HepG2 (cell line): Measurements from ENCODE around the gene UVSSA. TPM values are rescaled to one million over a fixed set of nuclear protein-coding genes. Genes with fewer than 3 reads are reported as not detected.

Experiments used
- ATAC-seq: fragments of 200-7000 bp; cut with Tn5 transposase; 3 replicates; pipeline ENCODE4 v1.9.1; 2020; ENCODE audit warnings: mild to moderate bottlenecking, moderate library complexity
- BruUV-seq: library from RNA; stranded (reverse); fragments of 400-500 nt; replicated peaks from 2 replicates; lab custom pipeline; 2021; lab: Mats Ljungman, UMichigan
- CTCF ChIA-PET: fragments of 300-600 bp; formaldehyde crosslinking; extraction: SDS; loops from one replicate; lab custom pipeline; 2021; ENCODE audit warnings: low total read pairs, inconsistent platforms, low intra/inter-chr PET ratio; lab: Yijun Ruan, JAX
- POLR2A ChIA-PET: fragments of 350-600 bp; sonication (Branson Sonifier 250); formaldehyde crosslinking; loops from one replicate; lab custom pipeline; 2020; ENCODE audit warnings: antibody characterized with exemption, inconsistent platforms; lab: Yijun Ruan, JAX
- DNase-seq: peaks from one replicate; pipeline ENCODE4 v3.0.0-alpha.2; 2015; ENCODE audit warnings: low spot score
- FAIRE-seq: peaks from 3 replicates; lab custom pipeline; 2011; peaks lifted over from hg19 to GRCh38; lab: Jason Lieb, UNC
- H2AFZ ChIP-seq: one replicate; pipeline ENCODE4 v1.6.1; 2011; ENCODE audit warnings: low read length, inconsistent platforms
- H3K27ac ChIP-seq: fragments of 300-600 bp; 3 replicates; pipeline ENCODE4 v1.8.0; 2011; ENCODE audit warnings: mixed run types, mild to moderate bottlenecking, mixed read lengths, low read length, inconsistent platforms; ENCODE audit not compliant: insufficient read depth; ENCODE audit errors: extremely low read length
- H3K27me3 ChIP-seq, 2 experiments: fragments of 200-600 bp in 1 of 2; 2 replicates in 1 of 2; 3 replicates in 1 of 2; pipeline versions ENCODE4 v1.6.0 to v1.8.0; 2011; ENCODE audit warnings: low read length in 2 of 2, mild to moderate bottlenecking in 2 of 2, moderate library complexity in 2 of 2, inconsistent platforms in 1 of 2; ENCODE audit not compliant: insufficient read depth in 2 of 2, control insufficient read depth in 1 of 2
- H3K36me3 ChIP-seq, 2 experiments: fragments of 200-600 bp in 1 of 2; replicated peaks in 1 of 2; 2 replicates in 1 of 2; 3 replicates in 1 of 2; pipeline versions ENCODE4 v1.5.1 to v1.8.0; 2011; ENCODE audit warnings: low read length in 2 of 2, inconsistent platforms in 1 of 2; ENCODE audit not compliant: insufficient read depth in 2 of 2, control insufficient read depth in 1 of 2
- H3K4me1 ChIP-seq: 2 replicates; pipeline ENCODE4 v1.5.1; 2012; ENCODE audit warnings: low read length, inconsistent platforms; ENCODE audit not compliant: insufficient read depth
- H3K4me2 ChIP-seq: 2 replicates; pipeline ENCODE4 v1.6.0; 2011; ENCODE audit warnings: low read depth, low read length, inconsistent platforms
- H3K4me3 ChIP-seq, 3 experiments: fragments of 200-600 bp in 1 of 3; sonication (generic), shearing (Covaris generic) in 1 of 3; replicated peaks in 1 of 3; 2 replicates each; pipeline ENCODE4 v1.5.1; 2011 to 2016; ENCODE audit warnings: low read length in 3 of 3, inconsistent platforms in 2 of 3, low read depth in 2 of 3, mild to moderate bottlenecking in 2 of 3, control low read depth in 1 of 3, mixed read lengths in 1 of 3; ENCODE audit not compliant: insufficient read depth in 1 of 3
- H3K79me2 ChIP-seq: one replicate; pipeline ENCODE4 v1.6.1; 2011; ENCODE audit warnings: low read length, inconsistent platforms; ENCODE audit not compliant: insufficient read depth
- H3K9ac ChIP-seq: 2 replicates; pipeline ENCODE4 v1.6.0; 2011; ENCODE audit warnings: mild to moderate bottlenecking, low read depth, low read length, inconsistent platforms; ENCODE audit not compliant: insufficient read depth
- H3K9me3 ChIP-seq: 2 replicates; pipeline ENCODE4 v1.5.1; 2012; ENCODE audit warnings: mild to moderate bottlenecking, low read length
- H4K20me1 ChIP-seq: 2 replicates; pipeline ENCODE4 v1.6.0; 2011; ENCODE audit warnings: inconsistent platforms, mild to moderate bottlenecking, low read length, moderate library complexity; ENCODE audit not compliant: insufficient read depth
- GMEB1 ChIP-seq: sonication (generic); formaldehyde crosslinking; IDR thresholded peaks from 2 replicates; pipeline ENCODE4 v1.5.1; 2020; ENCODE audit warnings: missing genetic modification reagents, mild to moderate bottlenecking, borderline replicate concordance
- HBP1 ChIP-seq: IDR thresholded peaks from 2 replicates; pipeline ENCODE4 v1.6.1; 2016; ENCODE audit warnings: low read depth, control low read depth
- KDM6A ChIP-seq: IDR thresholded peaks from 2 replicates; pipeline ENCODE4 v1.6.1; 2016; ENCODE audit warnings: low read depth
- SALL1 ChIP-seq: sonication (generic); formaldehyde crosslinking; IDR thresholded peaks from 2 replicates; pipeline ENCODE4 v1.8.0; 2022; ENCODE audit warnings: mild to moderate bottlenecking, missing genetic modification reagents
- STAG1 ChIP-seq: sonication (generic); formaldehyde crosslinking; IDR thresholded peaks from 2 replicates; pipeline ENCODE4 v1.4.0; 2020; ENCODE audit warnings: missing genetic modification reagents
- XRCC5 ChIP-seq: fragments of 200-400 bp; formaldehyde crosslinking; optimal IDR thresholded peaks from 2 replicates; pipeline ENCODE3; 2017; ENCODE audit warnings: mild to moderate bottlenecking, low read length
- ZBTB21 ChIP-seq: sonication (generic); formaldehyde crosslinking; IDR thresholded peaks from 2 replicates; pipeline ENCODE4 v1.4.0; 2020; ENCODE audit warnings: missing genetic modification reagents
- ZFX ChIP-seq: sonication (generic); formaldehyde crosslinking; IDR thresholded peaks from 2 replicates; pipeline ENCODE4 v1.4.0; 2020; ENCODE audit warnings: mild to moderate bottlenecking, low read depth, missing genetic modification reagents, moderate library complexity
- ZKSCAN1 ChIP-seq: fragments of 150-350 bp; IDR thresholded peaks from 2 replicates; pipeline ENCODE4 v1.6.1; 2014; ENCODE audit warnings: low read length
- ZNF207 ChIP-seq: fragments of 450-650 bp; IDR thresholded peaks from 2 replicates; pipeline ENCODE4 v1.6.1; 2016; ENCODE audit warnings: antibody characterized with exemption, borderline replicate concordance
- ZNF350 ChIP-seq: sonication (generic); formaldehyde crosslinking; IDR thresholded peaks from 2 replicates; pipeline ENCODE4 v1.4.0; 2020; ENCODE audit warnings: mild to moderate bottlenecking, low read depth, missing genetic modification reagents, borderline replicate concordance
- ZNF556 ChIP-seq: sonication (generic); formaldehyde crosslinking; IDR thresholded peaks from 2 replicates; pipeline ENCODE4 v1.4.0; 2020; ENCODE audit warnings: mild to moderate bottlenecking, missing genetic modification reagents, borderline replicate concordance
- ZNF557 ChIP-seq: sonication (generic); formaldehyde crosslinking; IDR thresholded peaks from 2 replicates; pipeline ENCODE4 v1.4.0; 2020; ENCODE audit warnings: missing genetic modification reagents
- ZSCAN30 ChIP-seq: sonication (generic); formaldehyde crosslinking; IDR thresholded peaks from 2 replicates; pipeline ENCODE4 v1.5.0; 2020; ENCODE audit warnings: mild to moderate bottlenecking, missing genetic modification reagents
- WGBS: methylation state at CpG from one replicate; pipeline ENCODE4 v1.1.6; 2017; ENCODE audit warnings: low lambda C conversion rate; 5-methylcytosine and 5-hydroxymethylcytosine counted together
- in situ Hi-C: cut with HindIII; loops from 2 replicates; pipeline ENCODE4 v1.10.0; 2017; ENCODE audit warnings: low pct_unique_long_range_greater_than_20kb; ENCODE audit not compliant: extremely low pct_ligation_motif_present
- intact Hi-C: fragments of 100-400 bp; cut with micrococcal nuclease; formaldehyde crosslinking; loops from one replicate; pipeline ENCODE4 v1.10.0; 2022; ENCODE audit not compliant: unreplicated experiment
- polyA plus RNA-seq, 8 experiments: library from polyadenylated mRNA; depleted of rRNA in 3 of 8; stranded (reverse) in 7 of 8; unstranded in 1 of 8; fragments of >200 nt; fragmentation: Illumina TruSeq in 4 of 8; extraction: Trizol in 4 of 8; gene quantifications; 2 replicates each; pipeline versions ENCODE4 v1.2.1 to v1.2.3, GENCODE V29; 2011 to 2016; ENCODE audit warnings: low read depth in 4 of 8, missing spikeins in 1 of 8, mixed read lengths in 1 of 8; ENCODE audit not compliant: insufficient read depth in 1 of 8
- total RNA-seq, 5 experiments: library from RNA; depleted of rRNA; stranded (reverse); fragments of >200 nt; fragmentation: Illumina TruSeq; extraction: Trizol; gene quantifications; 2 replicates each; pipeline ENCODE4 v1.2.3, GENCODE V29; 2016; ENCODE audit warnings: low read depth in 1 of 5
- TF ChIP-seq, protein P1 (sequence below): sonication (generic); formaldehyde crosslinking; IDR thresholded peaks from 2 replicates; pipeline ENCODE4 v1.5.0; 2020; ENCODE audit warnings: mild to moderate bottlenecking, missing genetic modification reagents, moderate library complexity

UVSSA gene
- total and polyA plus RNA-seq, 2 of the 13 experiments (the other 11 are each of a cell fraction or from before 2014, with no cell fraction given) = 4.6 to 8.4 TPM

DNA sequence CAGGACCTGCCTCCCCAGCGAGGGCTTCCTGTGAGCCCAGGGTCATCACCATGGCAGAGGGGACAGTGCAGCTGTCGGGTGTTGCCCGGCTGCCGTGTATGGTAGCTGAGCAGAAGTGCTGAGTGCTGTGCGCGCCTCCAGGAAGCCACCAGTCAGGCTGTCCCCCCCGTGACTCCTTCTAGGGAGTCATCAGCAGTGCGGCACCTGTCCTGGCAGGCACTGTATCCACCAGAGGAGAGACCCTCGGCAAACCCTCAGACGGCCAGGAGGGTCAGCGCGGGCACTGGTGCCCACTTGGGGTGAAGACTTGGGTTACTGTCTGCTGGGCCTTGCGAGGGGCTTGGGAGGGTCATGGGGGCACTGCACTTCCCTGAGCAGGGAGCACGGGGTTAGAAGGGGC is 8.4 kb downstream of the UVSSA start (continued):
- TF ChIP-seq KDM6A (CRISPR knock-in tag) = no peak
- TF ChIP-seq XRCC5 = no peak

DNA sequence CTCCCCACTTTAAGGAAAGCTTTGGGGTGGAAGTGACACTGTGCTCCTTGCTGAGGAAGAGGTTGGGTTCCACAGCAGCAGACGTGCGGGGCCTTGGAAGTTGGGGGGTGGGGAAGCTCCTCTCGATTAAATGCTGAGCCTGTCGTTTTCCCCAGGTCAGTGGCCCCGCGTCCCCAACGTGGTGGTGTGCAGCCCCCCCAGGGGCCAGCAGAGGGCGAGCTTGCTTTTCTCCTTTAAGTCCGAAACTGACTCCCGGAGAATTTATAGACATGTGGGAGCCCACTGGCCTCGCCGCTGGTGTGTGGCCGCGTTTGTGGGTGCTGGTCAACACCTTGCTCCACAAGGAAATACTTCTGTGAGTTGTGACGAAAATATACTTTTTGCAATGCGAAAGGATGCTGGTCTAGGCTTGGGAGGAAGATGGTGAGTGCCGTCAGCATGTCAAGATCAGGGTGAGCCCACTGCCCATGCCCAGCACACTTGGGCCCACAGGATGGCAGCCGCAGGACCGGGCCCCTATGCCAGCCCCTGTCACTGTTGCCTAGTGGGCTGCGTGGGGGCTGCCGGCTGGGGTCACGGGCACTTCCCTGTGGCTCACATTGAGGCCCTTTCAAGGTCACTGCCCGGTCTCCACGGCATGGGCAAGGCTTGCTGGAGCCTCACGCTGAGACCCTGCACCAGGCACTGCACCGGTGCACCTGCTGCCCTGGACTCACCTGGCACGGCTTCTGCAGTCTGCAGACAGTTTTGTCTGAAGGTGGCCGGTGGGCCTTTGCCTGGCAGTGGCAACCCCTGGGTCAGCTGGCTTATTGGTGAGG is 9.4 kb downstream of the UVSSA start:
- no peaks in the 10 kb centered on the region for H4K20me1 ChIP-seq
- no peak overlapping the region for H3K4me2 ChIP-seq
- 74% methylated on average over 23 of the region's 28 CpGs for WGBS
- intact Hi-C loops = loop anchor here (5.0 kb wide), 1 partner anchor 156 kb away; no protein-coding TSS in a partner anchor
- H3K9me3 ChIP-seq = no peaks in the 10 kb centered on the region
- H3K36me3 ChIP-seq = peaks cover 9 to 13% of the 10 kb centered on the region in 2 experiments; a peak in 4 of 5 replicates
- no peaks in the 10 kb centered on the region for H3K79me2 ChIP-seq
- H2AFZ ChIP-seq = no peak overlapping the region
- ChIA-PET POLR2A (interaction anchor here (0.7 to 0.9 kb wide), 3 partner anchors 9 to 47 kb away, joined by 3 read pairs; no protein-coding TSS in a partner anchor), CTCF (interaction anchor here (0.8 to 1.3 kb wide), 2 partner anchors 157 to 272 kb away, joined by 3 to 10 read pairs; no protein-coding TSS in a partner anchor)
- DNase-seq = peak; percentile 36
- H3K9ac ChIP-seq = no peak overlapping the region
- H3K4me1 ChIP-seq = peaks cover 16% of the 10 kb centered on the region
- no TSS peak for BruUV-seq
- H3K27ac ChIP-seq = no peak overlapping the region
- FAIRE-seq = no peak
- no peaks in the 10 kb centered on the region for H3K27me3 ChIP-seq
- peak; percentile 39 for ATAC-seq
- in situ Hi-C loops = loop anchor here (10.0 kb wide), 1 partner anchor 158 kb away; no protein-coding TSS in a partner anchor
- H3K4me3 ChIP-seq = no peak overlapping the region
- TF ChIP-seq ZNF557 (CRISPR knock-in tag) (no peak), GMEB1 (CRISPR knock-in tag) (no peak), ZNF350 (CRISPR knock-in tag) (no peak), HBP1 (no peak), ZFX (CRISPR knock-in tag) (peak; percentile 15; the same call in 1 of the 2 replicates), ZSCAN30 (CRISPR knock-in tag) (no peak), ZKSCAN1 (no peak), SALL1 (CRISPR knock-in tag) (no peak), ZNF207 (no peak), STAG1 (CRISPR knock-in tag) (peak; percentile 74), XRCC5 (peak; percentile 64), ZBTB21 (CRISPR knock-in tag) (no peak), ZNF556 (no peak)
- TF ChIP-seq, protein P1, sequence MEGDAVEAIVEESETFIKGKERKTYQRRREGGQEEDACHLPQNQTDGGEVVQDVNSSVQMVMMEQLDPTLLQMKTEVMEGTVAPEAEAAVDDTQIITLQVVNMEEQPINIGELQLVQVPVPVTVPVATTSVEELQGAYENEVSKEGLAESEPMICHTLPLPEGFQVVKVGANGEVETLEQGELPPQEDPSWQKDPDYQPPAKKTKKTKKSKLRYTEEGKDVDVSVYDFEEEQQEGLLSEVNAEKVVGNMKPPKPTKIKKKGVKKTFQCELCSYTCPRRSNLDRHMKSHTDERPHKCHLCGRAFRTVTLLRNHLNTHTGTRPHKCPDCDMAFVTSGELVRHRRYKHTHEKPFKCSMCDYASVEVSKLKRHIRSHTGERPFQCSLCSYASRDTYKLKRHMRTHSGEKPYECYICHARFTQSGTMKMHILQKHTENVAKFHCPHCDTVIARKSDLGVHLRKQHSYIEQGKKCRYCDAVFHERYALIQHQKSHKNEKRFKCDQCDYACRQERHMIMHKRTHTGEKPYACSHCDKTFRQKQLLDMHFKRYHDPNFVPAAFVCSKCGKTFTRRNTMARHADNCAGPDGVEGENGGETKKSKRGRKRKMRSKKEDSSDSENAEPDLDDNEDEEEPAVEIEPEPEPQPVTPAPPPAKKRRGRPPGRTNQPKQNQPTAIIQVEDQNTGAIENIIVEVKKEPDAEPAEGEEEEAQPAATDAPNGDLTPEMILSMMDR (CRISPR knock-in tag) = peak; percentile 79
